ENCODE data around the gene LRRFIP1. TPM values are rescaled to one million over a fixed set of nuclear protein-coding genes. Genes with fewer than 3 reads are reported as not detected.

Gene LRRFIP1
- total RNA-seq, 2 donors from 2014 or later = 66.1 to 73.1 TPM

GRCh38 chr2:237631801-237632585 is 4.6 kb downstream of the LRRFIP1 start:
- H3K27ac ChIP-seq = no peak overlapping the region

DNA sequence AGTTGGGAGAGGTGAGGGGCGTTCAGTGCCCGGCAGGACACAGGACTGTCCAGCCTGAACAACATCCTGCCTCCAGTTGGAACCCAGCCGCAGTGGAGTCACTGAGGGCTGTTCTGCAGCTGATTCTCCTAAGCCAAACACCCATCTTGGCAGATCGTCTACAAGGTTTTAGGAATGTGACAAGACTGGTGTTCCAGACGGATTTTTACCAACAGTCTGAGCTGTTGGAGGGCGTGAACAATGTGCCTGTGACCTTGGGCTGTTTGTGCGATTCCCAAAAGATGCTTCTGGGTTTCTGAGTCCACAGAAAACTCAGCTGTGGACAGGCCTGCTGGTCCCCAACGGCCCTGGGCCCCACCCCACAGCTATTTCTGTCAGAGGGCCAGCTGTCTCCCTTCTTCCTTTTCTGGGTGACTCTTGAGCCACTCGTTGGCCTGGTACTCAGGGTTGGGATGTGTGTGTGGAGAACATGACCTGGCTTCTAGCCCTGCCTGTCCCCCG is 5.7 kb downstream of the LRRFIP1 start:
- Histone ChIP-seq H3K4me3 (no peak overlapping the region), H3K36me3 (no peaks in the 10 kb centered on the region), H3K27ac (no peak overlapping the region), H3K27me3 (replicated peaks; ENCODE audit: insufficient read depth) (no peaks in the 10 kb centered on the region), H3K9me3 (no peaks in the 10 kb centered on the region), H3K4me1 (replicated peaks) (peaks cover 9% of the 10 kb centered on the region)
- WGBS = 63% methylated on average over 9 of the region's 10 CpGs
- no peak for TF ChIP-seq POLR2A (IDR thresholded peaks at IDR 0.05)
- TF ChIP-seq CTCF (IDR thresholded peaks at IDR 0.05) = no peak
- TF ChIP-seq POLR2AphosphoS5 (IDR thresholded peaks at IDR 0.05) = no peak
- intact Hi-C loops (cut with DNase I) = no loop called here
- DNase-seq (ENCODE audit: low spot score) = no peak

More at GRCh38 chr2:237631801-237632585, 4.6 kb downstream of the LRRFIP1 start:
- Histone ChIP-seq H3K9me3 (no peaks in the 10 kb centered on the region), H3K27me3 (replicated peaks; ENCODE audit: insufficient read depth) (no peaks in the 10 kb centered on the region), H3K4me3 (no peak overlapping the region), H3K4me1 (replicated peaks) (peaks cover 9% of the 10 kb centered on the region), H3K36me3 (no peaks in the 10 kb centered on the region)
- 86% methylated on average over 19 of the region's 19 CpGs for WGBS
- no peak for DNase-seq (ENCODE audit: low spot score)
- intact Hi-C loops (cut with DNase I) = no loop called here
- TF ChIP-seq POLR2A (IDR thresholded peaks at IDR 0.05) (no peak), CTCF (IDR thresholded peaks at IDR 0.05) (no peak), POLR2AphosphoS5 (IDR thresholded peaks at IDR 0.05) (no peak)

- Histone ChIP-seq H3K9me3 (no peaks in the 10 kb centered on the region), H3K36me3 (no peaks in the 10 kb centered on the region), H3K4me1 (replicated peaks) (no peaks in the 10 kb centered on the region), H3K27me3 (replicated peaks; ENCODE audit: insufficient read depth) (no peaks in the 10 kb centered on the region), H3K27ac (no peak overlapping the region), H3K4me3 (no peak overlapping the region)
- no peak for DNase-seq (ENCODE audit: low spot score)
- TF ChIP-seq CTCF (IDR thresholded peaks at IDR 0.05) (no peak), POLR2A (IDR thresholded peaks at IDR 0.05) (no peak), POLR2AphosphoS5 (IDR thresholded peaks at IDR 0.05) (no peak)
- intact Hi-C loops (cut with DNase I) = no loop called here
- WGBS = 100% methylated on average over 1 of the region's 1 CpG
Observed at GRCh38 chr2:237636578-237636977, 9.2 kb downstream of the LRRFIP1 start.

- H3K4me1 ChIP-seq (replicated peaks) = no peaks in the 10 kb centered on the region
- DNase-seq (ENCODE audit: low spot score) = no peak
- no peak overlapping the region for H3K27ac ChIP-seq
- no peaks in the 10 kb centered on the region for H3K36me3 ChIP-seq
- no peaks in the 10 kb centered on the region for H3K9me3 ChIP-seq
- no peaks in the 10 kb centered on the region for H3K27me3 ChIP-seq (replicated peaks; ENCODE audit: insufficient read depth)
- H3K4me3 ChIP-seq = no peak overlapping the region
- no peak for TF ChIP-seq POLR2A (IDR thresholded peaks at IDR 0.05)
- no peak for TF ChIP-seq POLR2AphosphoS5 (IDR thresholded peaks at IDR 0.05)
- TF ChIP-seq CTCF (IDR thresholded peaks at IDR 0.05) = no peak
- intact Hi-C loops (cut with DNase I) = no loop called here
- 83% methylated on average over 3 of the region's 3 CpGs for WGBS
Observed at GRCh38 chr2:237637429-237638135, 10.2 kb downstream of the LRRFIP1 start.

All from prostate gland (tissue), 2 donors.